Peyer's patch (tissue), 4 donors: ENCODE measurements around the gene FAM222A. TPM values are rescaled to one million over a fixed set of nuclear protein-coding genes. Genes with fewer than 3 reads are reported as not detected.

Experiments
- DNase-seq, 3 donors: peaks; one replicate each; pipeline ENCODE4 v3.0.0-alpha.2; 2017 to 2019
- H3K27ac ChIP-seq, 4 donors: fragments of 200-600 bp; sonication (generic); one replicate each; pipeline ENCODE4 v1.5.1; 2016 to 2019
- H3K27me3 ChIP-seq, 2 donors: fragments of 200-600 bp; sonication (generic); one replicate each; pipeline ENCODE4 v1.5.1; 2019
- H3K36me3 ChIP-seq, 3 donors: fragments of 200-600 bp; sonication (generic); one replicate each; pipeline ENCODE4 v1.5.1; 2016 to 2019
- H3K4me1 ChIP-seq, 4 donors: fragments of 200-600 bp; sonication (generic); one replicate each; pipeline ENCODE4 v1.5.1; 2016 to 2019
- H3K4me3 ChIP-seq, 4 donors: fragments of 200-600 bp; sonication (generic); 1 replicate in 3 of 4; 2 replicates in 1 of 4; pipeline ENCODE4 v1.5.1; 2016 to 2019; ENCODE audit warnings: mild to moderate bottlenecking in 1 of 4
- H3K9me3 ChIP-seq, 4 donors: fragments of 200-600 bp; sonication (generic); one replicate each; pipeline ENCODE4 v1.5.1; 2016 to 2019; ENCODE audit warnings: mild to moderate bottlenecking in 1 of 4
- POLR2A ChIP-seq, 2 donors: fragments of 450-650 bp; IDR thresholded peaks; one replicate each; pipeline ENCODE4 v1.5.1; 2017; ENCODE audit warnings: antibody characterized with exemption in 2 of 2, mild to moderate bottlenecking in 2 of 2, moderate library complexity in 2 of 2
- total RNA-seq, 4 donors: library from RNA; depleted of rRNA; stranded (reverse); fragments of >200 nt; gene quantifications; one replicate each; pipeline ENCODE4 v1.1.0, GENCODE V29; 2016
- TF ChIP-seq, protein P1 (sequence below), 6 experiments: fragments of 450-650 bp in 4 of 6; fragments of 200-600 bp in 2 of 6; sonication (generic) in 1 of 6; IDR thresholded peaks; one replicate each; pipeline ENCODE4 v1.5.1; 2017 to 2019; ENCODE audit warnings: antibody characterized with exemption in 6 of 6, mild to moderate bottlenecking in 3 of 6, moderate library complexity in 1 of 6

Gene FAM222A
- total RNA-seq, 4 donors from 2014 or later, result 3.9 to 26.1 (median 7.0) TPM

DNA sequence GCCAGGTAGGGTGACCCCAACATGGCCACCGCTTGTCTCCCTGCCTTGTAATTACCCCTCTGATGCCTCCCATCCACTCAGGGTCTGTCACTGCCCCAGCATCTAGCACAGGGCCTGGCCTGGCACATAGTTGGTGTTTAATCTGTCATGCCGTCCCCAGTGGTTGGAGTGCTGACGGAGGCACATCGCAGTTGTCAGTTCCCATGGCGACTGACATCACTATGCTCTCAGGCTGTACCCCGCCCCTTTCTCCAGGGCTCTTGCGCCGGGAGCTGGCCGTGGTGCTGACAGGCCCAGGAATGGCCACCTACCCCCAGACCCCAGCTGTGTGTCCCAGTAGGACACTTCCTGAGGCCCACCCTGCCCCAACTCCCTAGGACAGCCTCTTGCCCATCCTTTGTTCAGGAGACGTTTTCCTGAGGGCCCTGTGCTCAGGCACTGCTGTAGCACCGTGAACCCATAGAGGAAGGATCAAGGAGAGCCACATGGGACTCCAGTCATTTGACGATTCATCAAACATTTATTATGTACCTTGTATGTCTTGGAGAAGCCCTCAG lies 23.0 kb downstream of the FAM222A start:
- no peaks in the 10 kb centered on the region for H3K9me3 ChIP-seq
- TF ChIP-seq POLR2A (IDR thresholded peaks at IDR 0.05), result no peak
- no peak overlapping the region for H3K4me3 ChIP-seq
- no peak overlapping the region for H3K27ac ChIP-seq
- peak in 2 of 3 donors; percentile 59 to 62 for DNase-seq
- H3K4me1 ChIP-seq, result peaks cover 0 to 45% (median 0%) of the 10 kb centered on the region in 4 donors
- H3K36me3 ChIP-seq, result no peaks in the 10 kb centered on the region
- no peaks in the 10 kb centered on the region for H3K27me3 ChIP-seq

DNA sequence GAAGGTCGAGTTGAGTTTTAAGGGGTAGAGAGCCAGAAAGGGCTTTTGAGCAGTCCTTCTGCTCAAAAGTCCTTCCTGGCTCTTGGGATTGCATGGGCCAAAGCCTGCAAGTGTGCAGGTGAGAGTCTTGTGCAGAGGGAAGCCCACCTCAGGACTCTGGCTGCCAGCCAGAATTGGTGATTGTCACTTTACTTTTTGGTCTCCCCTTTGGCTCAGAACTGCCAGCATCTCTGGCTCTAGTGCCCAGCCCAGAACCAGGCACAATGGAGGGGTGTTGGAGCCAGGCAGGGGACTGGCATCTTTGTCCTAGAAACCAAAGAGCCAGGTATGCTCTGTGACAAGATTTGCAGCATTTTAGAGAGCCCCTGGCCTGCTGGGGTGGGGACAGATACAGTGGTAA lies 23.5 kb downstream of the FAM222A start:
- peak in 2 of 3 donors; percentile 22 to 24 for DNase-seq
- TF ChIP-seq, protein P1, sequence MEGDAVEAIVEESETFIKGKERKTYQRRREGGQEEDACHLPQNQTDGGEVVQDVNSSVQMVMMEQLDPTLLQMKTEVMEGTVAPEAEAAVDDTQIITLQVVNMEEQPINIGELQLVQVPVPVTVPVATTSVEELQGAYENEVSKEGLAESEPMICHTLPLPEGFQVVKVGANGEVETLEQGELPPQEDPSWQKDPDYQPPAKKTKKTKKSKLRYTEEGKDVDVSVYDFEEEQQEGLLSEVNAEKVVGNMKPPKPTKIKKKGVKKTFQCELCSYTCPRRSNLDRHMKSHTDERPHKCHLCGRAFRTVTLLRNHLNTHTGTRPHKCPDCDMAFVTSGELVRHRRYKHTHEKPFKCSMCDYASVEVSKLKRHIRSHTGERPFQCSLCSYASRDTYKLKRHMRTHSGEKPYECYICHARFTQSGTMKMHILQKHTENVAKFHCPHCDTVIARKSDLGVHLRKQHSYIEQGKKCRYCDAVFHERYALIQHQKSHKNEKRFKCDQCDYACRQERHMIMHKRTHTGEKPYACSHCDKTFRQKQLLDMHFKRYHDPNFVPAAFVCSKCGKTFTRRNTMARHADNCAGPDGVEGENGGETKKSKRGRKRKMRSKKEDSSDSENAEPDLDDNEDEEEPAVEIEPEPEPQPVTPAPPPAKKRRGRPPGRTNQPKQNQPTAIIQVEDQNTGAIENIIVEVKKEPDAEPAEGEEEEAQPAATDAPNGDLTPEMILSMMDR (IDR thresholded peaks at IDR 0.05), result no peak
- TF ChIP-seq POLR2A (IDR thresholded peaks at IDR 0.05), result no peak
- no peak overlapping the region for H3K4me3 ChIP-seq
- H3K4me1 ChIP-seq, result peaks cover 0 to 50% (median 0%) of the 10 kb centered on the region in 4 donors
- H3K27me3 ChIP-seq, result no peaks in the 10 kb centered on the region
- H3K27ac ChIP-seq, result no peak overlapping the region
- H3K9me3 ChIP-seq, result no peaks in the 10 kb centered on the region
- H3K36me3 ChIP-seq, result no peaks in the 10 kb centered on the region

DNA sequence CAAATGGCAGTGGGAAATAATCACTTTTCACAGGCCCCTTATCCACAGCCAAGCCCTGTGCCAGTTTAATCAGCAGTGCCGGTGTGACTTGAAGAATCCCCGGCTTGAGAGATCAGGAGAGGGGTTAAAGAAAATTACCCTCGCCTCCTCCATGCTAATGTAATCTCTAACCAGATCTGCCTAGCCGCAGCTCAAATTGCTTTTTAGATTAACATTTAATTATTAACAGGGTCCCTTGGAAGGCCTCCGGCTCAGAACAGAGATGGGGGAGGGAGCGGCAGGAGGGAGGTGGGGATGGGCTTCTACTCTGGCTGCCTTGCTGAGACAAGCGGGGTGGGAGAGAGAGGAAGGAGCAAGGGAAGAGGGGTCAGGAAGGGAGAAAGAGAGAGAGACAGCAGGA lies 24.0 kb downstream of the FAM222A start:
- H3K36me3 ChIP-seq, result no peaks in the 10 kb centered on the region
- peak in 2 of 3 donors; percentile 43 to 49 for DNase-seq
- H3K9me3 ChIP-seq, result no peaks in the 10 kb centered on the region
- peak overlapping the region in 1 of 4 donors; percentile 22 for H3K27ac ChIP-seq
- TF ChIP-seq, protein P1 (IDR thresholded peaks at IDR 0.05), result no peak
- no peak for TF ChIP-seq POLR2A (IDR thresholded peaks at IDR 0.05)
- peaks cover 0 to 54% (median 0%) of the 10 kb centered on the region in 4 donors for H3K4me1 ChIP-seq
- no peak overlapping the region for H3K4me3 ChIP-seq
- no peaks in the 10 kb centered on the region for H3K27me3 ChIP-seq

DNA sequence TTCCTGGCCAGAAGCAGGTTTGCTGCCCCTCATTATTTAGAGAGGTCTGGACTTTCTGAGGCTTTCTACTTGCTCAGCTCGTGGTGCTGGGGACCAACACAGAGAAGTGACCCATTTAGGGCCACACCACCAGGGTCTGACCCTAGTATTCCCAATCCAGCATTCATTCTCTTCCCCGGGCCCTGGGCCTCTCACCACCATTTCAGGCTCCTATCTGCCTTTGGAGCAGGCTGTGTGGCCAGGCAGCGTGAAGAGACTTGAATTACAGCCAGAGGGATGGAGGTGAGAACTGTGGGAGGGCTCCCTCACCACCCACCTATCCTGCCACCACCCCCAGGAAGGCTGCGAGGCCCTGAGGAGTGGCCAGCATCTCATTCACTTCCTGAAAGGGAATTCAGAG lies 24.6 kb downstream of the FAM222A start:
- Histone ChIP-seq H3K4me1 (peaks cover 0 to 54% (median 0%) of the 10 kb centered on the region in 4 donors), H3K27me3 (no peaks in the 10 kb centered on the region), H3K4me3 (no peak overlapping the region), H3K36me3 (no peaks in the 10 kb centered on the region), H3K27ac (peak overlapping the region in 1 of 4 donors; percentile 22), H3K9me3 (no peaks in the 10 kb centered on the region)
- TF ChIP-seq, protein P1 (IDR thresholded peaks at IDR 0.05), result no peak
- no peak for TF ChIP-seq POLR2A (IDR thresholded peaks at IDR 0.05)
- DNase-seq, result peak in 2 of 3 donors; percentile 24 to 44

DNA sequence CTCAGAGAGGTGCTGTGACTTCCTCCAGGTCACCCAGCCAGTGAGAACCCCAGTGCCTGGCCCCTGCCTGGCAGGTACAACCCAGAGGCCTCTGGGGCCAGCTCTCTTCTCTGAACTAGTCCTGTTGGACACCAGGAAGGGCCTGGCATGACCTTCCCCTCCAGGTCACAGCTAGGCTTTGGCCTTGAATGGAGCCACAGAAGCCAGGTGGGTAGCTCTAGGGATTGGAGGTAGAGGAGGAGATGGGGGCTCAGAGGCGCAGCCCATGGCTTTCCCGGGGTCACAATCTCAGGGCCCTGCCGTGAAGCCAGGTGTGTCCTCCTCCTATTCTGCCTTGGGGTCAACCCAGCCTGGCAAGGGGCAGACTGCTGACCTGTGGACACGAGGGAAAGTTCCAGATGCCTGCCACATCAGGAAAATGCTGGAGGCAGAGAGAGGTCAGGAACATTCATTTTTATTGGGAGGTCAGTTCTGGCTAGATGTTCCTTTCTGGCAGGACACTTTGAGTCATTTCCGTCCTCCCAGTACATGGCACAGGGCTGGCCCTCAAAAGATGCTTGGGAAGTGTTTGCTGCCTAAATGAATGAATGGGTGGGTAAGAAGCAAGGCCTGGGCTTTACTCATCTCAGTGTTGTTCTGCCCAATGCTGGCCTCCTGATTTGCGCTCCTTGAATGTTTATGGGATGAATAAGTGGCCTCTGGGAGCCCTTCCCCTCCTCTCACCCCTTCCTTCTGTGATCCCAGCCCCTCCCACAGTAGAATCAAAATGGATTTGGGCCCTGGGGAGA lies 25.4 kb downstream of the FAM222A start:
- Histone ChIP-seq H3K9me3 (no peaks in the 10 kb centered on the region), H3K36me3 (no peaks in the 10 kb centered on the region), H3K27me3 (no peaks in the 10 kb centered on the region), H3K27ac (no peak overlapping the region), H3K4me1 (peaks cover 0 to 50% (median 0%) of the 10 kb centered on the region in 4 donors), H3K4me3 (no peak overlapping the region)
- no peak for TF ChIP-seq POLR2A (IDR thresholded peaks at IDR 0.05)
- TF ChIP-seq, protein P1 (IDR thresholded peaks at IDR 0.05), result no peak
- DNase-seq, result peak in 2 of 3 donors; percentile 23 to 34
